HepG2 (cell line): ENCODE measurements around the gene LSM12. TPM values are rescaled to one million over a fixed set of nuclear protein-coding genes. Genes with fewer than 3 reads are reported as not detected.
A peak's percentile ranks its signal among the peaks of the same experiment; 100 is the strongest.

Experiments
- ATAC-seq: fragments of 200-7000 bp; cut with Tn5 transposase; 3 replicates; pipeline ENCODE4 v1.9.1; 2020; ENCODE audit warnings: mild to moderate bottlenecking, moderate library complexity
- BruUV-seq: library from RNA; stranded (reverse); fragments of 400-500 nt; replicated peaks from 2 replicates; lab custom pipeline; 2021; lab: Mats Ljungman, UMichigan
- CTCF ChIA-PET: fragments of 300-600 bp; formaldehyde crosslinking; extraction: SDS; loops from one replicate; lab custom pipeline; 2021; ENCODE audit warnings: low total read pairs, inconsistent platforms, low intra/inter-chr PET ratio; lab: Yijun Ruan, JAX
- POLR2A ChIA-PET: fragments of 350-600 bp; sonication (Branson Sonifier 250); formaldehyde crosslinking; loops from one replicate; lab custom pipeline; 2020; ENCODE audit warnings: antibody characterized with exemption, inconsistent platforms; lab: Yijun Ruan, JAX
- DNase-seq: peaks from one replicate; pipeline ENCODE4 v3.0.0-alpha.2; 2015; ENCODE audit warnings: low spot score
- FAIRE-seq: peaks from 3 replicates; lab custom pipeline; 2011; peaks lifted over from hg19 to GRCh38; lab: Jason Lieb, UNC
- H2AFZ ChIP-seq: one replicate; pipeline ENCODE4 v1.6.1; 2011; ENCODE audit warnings: low read length, inconsistent platforms
- H3K27ac ChIP-seq: fragments of 300-600 bp; 3 replicates; pipeline ENCODE4 v1.8.0; 2011; ENCODE audit warnings: mixed run types, mild to moderate bottlenecking, mixed read lengths, low read length, inconsistent platforms; ENCODE audit not compliant: insufficient read depth; ENCODE audit errors: extremely low read length
- H3K27me3 ChIP-seq, 2 experiments: fragments of 200-600 bp in 1 of 2; 2 replicates in 1 of 2; 3 replicates in 1 of 2; pipeline versions ENCODE4 v1.6.0 to v1.8.0; 2011; ENCODE audit warnings: low read length in 2 of 2, mild to moderate bottlenecking in 2 of 2, moderate library complexity in 2 of 2, inconsistent platforms in 1 of 2; ENCODE audit not compliant: insufficient read depth in 2 of 2, control insufficient read depth in 1 of 2
- H3K36me3 ChIP-seq, 2 experiments: fragments of 200-600 bp in 1 of 2; replicated peaks in 1 of 2; 2 replicates in 1 of 2; 3 replicates in 1 of 2; pipeline versions ENCODE4 v1.5.1 to v1.8.0; 2011; ENCODE audit warnings: low read length in 2 of 2, inconsistent platforms in 1 of 2; ENCODE audit not compliant: insufficient read depth in 2 of 2, control insufficient read depth in 1 of 2
- H3K4me1 ChIP-seq: 2 replicates; pipeline ENCODE4 v1.5.1; 2012; ENCODE audit warnings: low read length, inconsistent platforms; ENCODE audit not compliant: insufficient read depth
- H3K4me2 ChIP-seq: 2 replicates; pipeline ENCODE4 v1.6.0; 2011; ENCODE audit warnings: low read depth, low read length, inconsistent platforms
- H3K4me3 ChIP-seq, 3 experiments: fragments of 200-600 bp in 1 of 3; sonication (generic), shearing (Covaris generic) in 1 of 3; replicated peaks in 1 of 3; 2 replicates each; pipeline ENCODE4 v1.5.1; 2011 to 2016; ENCODE audit warnings: low read length in 3 of 3, inconsistent platforms in 2 of 3, low read depth in 2 of 3, mild to moderate bottlenecking in 2 of 3, control low read depth in 1 of 3, mixed read lengths in 1 of 3; ENCODE audit not compliant: insufficient read depth in 1 of 3
- H3K79me2 ChIP-seq: one replicate; pipeline ENCODE4 v1.6.1; 2011; ENCODE audit warnings: low read length, inconsistent platforms; ENCODE audit not compliant: insufficient read depth
- H3K9ac ChIP-seq: 2 replicates; pipeline ENCODE4 v1.6.0; 2011; ENCODE audit warnings: mild to moderate bottlenecking, low read depth, low read length, inconsistent platforms; ENCODE audit not compliant: insufficient read depth
- H3K9me3 ChIP-seq: 2 replicates; pipeline ENCODE4 v1.5.1; 2012; ENCODE audit warnings: mild to moderate bottlenecking, low read length
- H4K20me1 ChIP-seq: 2 replicates; pipeline ENCODE4 v1.6.0; 2011; ENCODE audit warnings: inconsistent platforms, mild to moderate bottlenecking, low read length, moderate library complexity; ENCODE audit not compliant: insufficient read depth
- AGO2 ChIP-seq: fragments of 200-400 bp; formaldehyde crosslinking; optimal IDR thresholded peaks from 2 replicates; pipeline ENCODE3; 2017; ENCODE audit warnings: mild to moderate bottlenecking, low read depth, low read length, moderate library complexity
- WGBS: methylation state at CpG from one replicate; pipeline ENCODE4 v1.1.6; 2017; ENCODE audit warnings: low lambda C conversion rate; 5-methylcytosine and 5-hydroxymethylcytosine counted together
- in situ Hi-C: cut with HindIII; loops from 2 replicates; pipeline ENCODE4 v1.10.0; 2017; ENCODE audit warnings: low pct_unique_long_range_greater_than_20kb; ENCODE audit not compliant: extremely low pct_ligation_motif_present
- intact Hi-C: fragments of 100-400 bp; cut with micrococcal nuclease; formaldehyde crosslinking; loops from one replicate; pipeline ENCODE4 v1.10.0; 2022; ENCODE audit not compliant: unreplicated experiment
- polyA plus RNA-seq, 8 experiments: library from polyadenylated mRNA; depleted of rRNA in 3 of 8; stranded (reverse) in 7 of 8; unstranded in 1 of 8; fragments of >200 nt; fragmentation: Illumina TruSeq in 4 of 8; extraction: Trizol in 4 of 8; gene quantifications; 2 replicates each; pipeline versions ENCODE4 v1.2.1 to v1.2.3, GENCODE V29; 2011 to 2016; ENCODE audit warnings: low read depth in 4 of 8, missing spikeins in 1 of 8, mixed read lengths in 1 of 8; ENCODE audit not compliant: insufficient read depth in 1 of 8
- total RNA-seq, 5 experiments: library from RNA; depleted of rRNA; stranded (reverse); fragments of >200 nt; fragmentation: Illumina TruSeq; extraction: Trizol; gene quantifications; 2 replicates each; pipeline ENCODE4 v1.2.3, GENCODE V29; 2016; ENCODE audit warnings: low read depth in 1 of 5
- TF ChIP-seq, protein P1 (sequence below): sonication (generic); formaldehyde crosslinking; IDR thresholded peaks from 2 replicates; pipeline ENCODE4 v1.5.0; 2020; ENCODE audit warnings: mild to moderate bottlenecking, missing genetic modification reagents, borderline replicate concordance
- TF ChIP-seq, protein P2 (sequence below): sonication (generic); formaldehyde crosslinking; IDR thresholded peaks from 2 replicates; pipeline ENCODE4 v1.4.0; 2020; ENCODE audit warnings: missing genetic modification reagents
- TF ChIP-seq, protein P3 (sequence below): sonication (generic); formaldehyde crosslinking; IDR thresholded peaks from 2 replicates; pipeline ENCODE4 v1.8.0; 2022; ENCODE audit warnings: mild to moderate bottlenecking, missing genetic modification reagents

LSM12 gene
- total and polyA plus RNA-seq, 2 of the 13 experiments (the other 11 are each of a cell fraction or from before 2014, with no cell fraction given): 52.8 to 55.7 TPM

DNA sequence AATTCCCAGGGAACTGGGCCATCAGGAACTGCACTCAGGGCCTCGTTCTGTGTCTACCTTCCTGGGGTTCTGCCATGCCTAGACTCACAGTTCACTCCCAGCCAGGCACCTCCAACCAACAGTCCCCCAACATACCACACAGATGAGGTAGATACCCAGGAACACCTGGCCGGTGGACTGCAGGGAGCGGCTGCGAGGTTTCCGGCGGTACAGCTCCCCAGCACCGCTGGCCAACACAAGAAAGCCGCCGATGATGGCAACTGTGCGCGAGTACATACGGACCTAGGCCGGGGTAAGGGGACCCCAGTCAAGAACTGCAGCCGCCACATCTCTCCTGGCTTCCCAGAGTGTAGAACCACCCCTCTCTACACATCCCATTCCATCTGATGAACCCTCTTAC lies 53.6 kb downstream of the LSM12 start:
- Histone ChIP-seq H3K4me3 (no peak overlapping the region), H3K27ac (no peak overlapping the region), H3K9ac (no peak overlapping the region), H3K36me3 (peaks cover 3 to 13% of the 10 kb centered on the region in 2 experiments; a peak in 3 of 5 replicates), H3K9me3 (no peaks in the 10 kb centered on the region), H3K4me1 (peaks cover 40% of the 10 kb centered on the region), H3K79me2 (peaks cover 8% of the 10 kb centered on the region), H4K20me1 (no peaks in the 10 kb centered on the region), H2AFZ (no peak overlapping the region), H3K4me2 (no peak overlapping the region), H3K27me3 (no peaks in the 10 kb centered on the region; a peak in 1 of 5 replicates)
- POLR2A ChIA-PET: interaction anchor here (0.8 to 1.5 kb wide), 4 partner anchors 10 to 88 kb away, joined by 3 to 4 read pairs (median 4); no protein-coding TSS in a partner anchor
- CTCF ChIA-PET: no interaction called here
- in situ Hi-C loops: no loop called here
- FAIRE-seq (no peak), DNase-seq (no peak), ATAC-seq (no peak)
- peak; percentile 39 for TF ChIP-seq AGO2
- TF ChIP-seq, protein P1, sequence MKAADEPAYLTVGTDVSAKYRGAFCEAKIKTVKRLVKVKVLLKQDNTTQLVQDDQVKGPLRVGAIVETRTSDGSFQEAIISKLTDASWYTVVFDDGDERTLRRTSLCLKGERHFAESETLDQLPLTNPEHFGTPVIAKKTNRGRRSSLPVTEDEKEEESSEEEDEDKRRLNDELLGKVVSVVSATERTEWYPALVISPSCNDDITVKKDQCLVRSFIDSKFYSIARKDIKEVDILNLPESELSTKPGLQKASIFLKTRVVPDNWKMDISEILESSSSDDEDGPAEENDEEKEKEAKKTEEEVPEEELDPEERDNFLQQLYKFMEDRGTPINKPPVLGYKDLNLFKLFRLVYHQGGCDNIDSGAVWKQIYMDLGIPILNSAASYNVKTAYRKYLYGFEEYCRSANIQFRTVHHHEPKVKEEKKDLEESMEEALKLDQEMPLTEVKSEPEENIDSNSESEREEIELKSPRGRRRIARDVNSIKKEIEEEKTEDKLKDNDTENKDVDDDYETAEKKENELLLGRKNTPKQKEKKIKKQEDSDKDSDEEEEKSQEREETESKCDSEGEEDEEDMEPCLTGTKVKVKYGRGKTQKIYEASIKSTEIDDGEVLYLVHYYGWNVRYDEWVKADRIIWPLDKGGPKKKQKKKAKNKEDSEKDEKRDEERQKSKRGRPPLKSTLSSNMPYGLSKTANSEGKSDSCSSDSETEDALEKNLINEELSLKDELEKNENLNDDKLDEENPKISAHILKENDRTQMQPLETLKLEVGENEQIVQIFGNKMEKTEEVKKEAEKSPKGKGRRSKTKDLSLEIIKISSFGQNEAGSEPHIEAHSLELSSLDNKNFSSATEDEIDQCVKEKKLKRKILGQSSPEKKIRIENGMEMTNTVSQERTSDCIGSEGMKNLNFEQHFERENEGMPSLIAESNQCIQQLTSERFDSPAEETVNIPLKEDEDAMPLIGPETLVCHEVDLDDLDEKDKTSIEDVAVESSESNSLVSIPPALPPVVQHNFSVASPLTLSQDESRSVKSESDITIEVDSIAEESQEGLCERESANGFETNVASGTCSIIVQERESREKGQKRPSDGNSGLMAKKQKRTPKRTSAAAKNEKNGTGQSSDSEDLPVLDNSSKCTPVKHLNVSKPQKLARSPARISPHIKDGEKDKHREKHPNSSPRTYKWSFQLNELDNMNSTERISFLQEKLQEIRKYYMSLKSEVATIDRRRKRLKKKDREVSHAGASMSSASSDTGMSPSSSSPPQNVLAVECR (CRISPR knock-in tag): 0 out of 2 replicates have a peak, but pooled peaks have one; percentile 19
- TF ChIP-seq, protein P2, sequence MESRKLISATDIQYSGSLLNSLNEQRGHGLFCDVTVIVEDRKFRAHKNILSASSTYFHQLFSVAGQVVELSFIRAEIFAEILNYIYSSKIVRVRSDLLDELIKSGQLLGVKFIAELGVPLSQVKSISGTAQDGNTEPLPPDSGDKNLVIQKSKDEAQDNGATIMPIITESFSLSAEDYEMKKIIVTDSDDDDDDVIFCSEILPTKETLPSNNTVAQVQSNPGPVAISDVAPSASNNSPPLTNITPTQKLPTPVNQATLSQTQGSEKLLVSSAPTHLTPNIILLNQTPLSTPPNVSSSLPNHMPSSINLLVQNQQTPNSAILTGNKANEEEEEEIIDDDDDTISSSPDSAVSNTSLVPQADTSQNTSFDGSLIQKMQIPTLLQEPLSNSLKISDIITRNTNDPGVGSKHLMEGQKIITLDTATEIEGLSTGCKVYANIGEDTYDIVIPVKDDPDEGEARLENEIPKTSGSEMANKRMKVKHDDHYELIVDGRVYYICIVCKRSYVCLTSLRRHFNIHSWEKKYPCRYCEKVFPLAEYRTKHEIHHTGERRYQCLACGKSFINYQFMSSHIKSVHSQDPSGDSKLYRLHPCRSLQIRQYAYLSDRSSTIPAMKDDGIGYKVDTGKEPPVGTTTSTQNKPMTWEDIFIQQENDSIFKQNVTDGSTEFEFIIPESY (CRISPR knock-in tag): peak; percentile 66; the same call in 1 of the 2 replicates
- TF ChIP-seq, protein P3, sequence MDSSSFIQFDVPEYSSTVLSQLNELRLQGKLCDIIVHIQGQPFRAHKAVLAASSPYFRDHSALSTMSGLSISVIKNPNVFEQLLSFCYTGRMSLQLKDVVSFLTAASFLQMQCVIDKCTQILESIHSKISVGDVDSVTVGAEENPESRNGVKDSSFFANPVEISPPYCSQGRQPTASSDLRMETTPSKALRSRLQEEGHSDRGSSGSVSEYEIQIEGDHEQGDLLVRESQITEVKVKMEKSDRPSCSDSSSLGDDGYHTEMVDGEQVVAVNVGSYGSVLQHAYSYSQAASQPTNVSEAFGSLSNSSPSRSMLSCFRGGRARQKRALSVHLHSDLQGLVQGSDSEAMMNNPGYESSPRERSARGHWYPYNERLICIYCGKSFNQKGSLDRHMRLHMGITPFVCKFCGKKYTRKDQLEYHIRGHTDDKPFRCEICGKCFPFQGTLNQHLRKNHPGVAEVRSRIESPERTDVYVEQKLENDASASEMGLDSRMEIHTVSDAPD: no peak
- intact Hi-C loops: no loop called here
- 96% methylated on average over 11 of the region's 14 CpGs for WGBS
- no TSS peak for BruUV-seq
